Erythroblast (primary cell): Measurements from ENCODE around the gene ADAP1.
"Not testable (repeated sequence)": the region's sequence is repeated elsewhere in the genome, so short reads cannot be mapped to it uniquely, and the experiment has no call there.

Source experiments
- GATA1 ChIP-seq: IDR thresholded peaks from 2 replicates; pipeline ENCODE4 v1.6.1; 2011; ENCODE audit warnings: low read depth, mild to moderate bottlenecking, control low read depth, low read length, moderate library complexity
- POLR2A ChIP-seq: IDR thresholded peaks from 2 replicates; pipeline ENCODE4 v1.6.1; 2011; ENCODE audit warnings: mild to moderate bottlenecking, low read length

DNA sequence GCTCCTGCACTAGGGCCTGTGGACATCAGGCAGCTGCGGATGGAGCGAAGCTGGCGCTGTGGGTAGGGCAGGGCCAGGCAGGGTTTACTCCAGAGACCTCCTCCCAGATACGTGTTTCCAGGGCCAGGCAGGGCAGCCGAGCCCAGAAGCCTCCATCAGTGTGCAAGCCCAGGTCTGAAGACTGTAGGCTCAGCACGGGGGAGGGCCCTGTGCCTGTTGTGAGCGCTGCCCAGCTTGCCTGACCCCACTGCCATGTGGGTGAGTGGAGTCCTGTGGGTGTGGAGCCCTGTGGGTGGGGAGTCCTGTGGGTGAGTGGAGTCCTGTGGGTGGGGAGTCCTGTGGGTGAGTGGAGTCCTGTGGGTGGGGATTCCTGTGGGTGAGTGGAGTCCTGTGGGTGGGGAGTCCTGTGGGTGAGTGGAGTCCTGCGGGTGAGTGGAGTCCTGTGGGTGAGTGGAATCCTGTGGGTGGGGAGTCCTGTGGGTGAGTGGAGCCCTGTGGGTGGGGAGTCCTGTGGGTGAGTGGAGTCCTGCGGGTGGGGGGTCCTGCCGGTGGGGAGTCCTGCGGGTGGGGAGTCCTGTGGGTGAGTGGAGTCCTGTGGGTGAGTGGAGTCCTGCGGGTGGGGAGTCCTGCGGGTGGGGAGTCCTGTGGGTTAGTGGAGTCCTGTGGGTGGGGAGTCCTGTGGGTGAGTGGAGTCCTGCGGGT, 46.7 kb upstream of the ADAP1 start:
- not testable (repeated sequence) for TF ChIP-seq POLR2A, GATA1
